ENCODE results near the gene ZNF273.
"Not testable (repeated sequence)": the region's sequence is repeated elsewhere in the genome, so short reads cannot be mapped to it uniquely, and the experiment has no call there.

ZNF273 gene

DNA sequence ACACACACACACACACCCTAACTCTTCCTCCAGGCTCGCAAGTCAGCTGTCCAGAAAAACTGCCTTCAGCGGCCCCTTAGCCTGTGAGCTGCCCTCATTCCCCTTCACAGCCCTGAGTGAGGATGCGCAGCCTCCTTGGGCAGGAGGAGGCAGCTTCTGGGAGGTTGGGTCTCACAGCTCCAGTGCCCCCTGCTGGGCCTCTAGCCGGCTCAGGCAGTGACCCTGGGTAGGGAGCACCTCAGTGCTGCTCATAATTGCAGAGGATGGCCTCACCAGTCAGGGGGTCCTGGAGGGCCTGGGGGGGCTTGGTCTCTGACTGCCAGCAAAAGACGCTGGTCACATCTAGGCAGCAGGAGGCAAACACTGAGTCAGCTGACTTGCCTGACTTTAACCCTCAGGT is 43.7 kb downstream of the ZNF273 start:
- TF ChIP-seq ZFX (IDR thresholded peaks at IDR 0.05; ENCODE audit: borderline replicate concordance) = no peak
- TF ChIP-seq, protein P1, sequence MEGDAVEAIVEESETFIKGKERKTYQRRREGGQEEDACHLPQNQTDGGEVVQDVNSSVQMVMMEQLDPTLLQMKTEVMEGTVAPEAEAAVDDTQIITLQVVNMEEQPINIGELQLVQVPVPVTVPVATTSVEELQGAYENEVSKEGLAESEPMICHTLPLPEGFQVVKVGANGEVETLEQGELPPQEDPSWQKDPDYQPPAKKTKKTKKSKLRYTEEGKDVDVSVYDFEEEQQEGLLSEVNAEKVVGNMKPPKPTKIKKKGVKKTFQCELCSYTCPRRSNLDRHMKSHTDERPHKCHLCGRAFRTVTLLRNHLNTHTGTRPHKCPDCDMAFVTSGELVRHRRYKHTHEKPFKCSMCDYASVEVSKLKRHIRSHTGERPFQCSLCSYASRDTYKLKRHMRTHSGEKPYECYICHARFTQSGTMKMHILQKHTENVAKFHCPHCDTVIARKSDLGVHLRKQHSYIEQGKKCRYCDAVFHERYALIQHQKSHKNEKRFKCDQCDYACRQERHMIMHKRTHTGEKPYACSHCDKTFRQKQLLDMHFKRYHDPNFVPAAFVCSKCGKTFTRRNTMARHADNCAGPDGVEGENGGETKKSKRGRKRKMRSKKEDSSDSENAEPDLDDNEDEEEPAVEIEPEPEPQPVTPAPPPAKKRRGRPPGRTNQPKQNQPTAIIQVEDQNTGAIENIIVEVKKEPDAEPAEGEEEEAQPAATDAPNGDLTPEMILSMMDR (IDR thresholded peaks at IDR 0.05) = peak; percentile 72
- H3K27ac ChIP-seq = no peak overlapping the region

GRCh38 chr7:64947252-64948000 is 44.4 kb downstream of the ZNF273 start:
- TF ChIP-seq, protein P1 (IDR thresholded peaks at IDR 0.05) = no peak
- TF ChIP-seq ZFX (IDR thresholded peaks at IDR 0.05; ENCODE audit: borderline replicate concordance) = no peak
- no peak overlapping the region for H3K27ac ChIP-seq

- not testable (repeated sequence) for H3K27ac ChIP-seq
These were observed 45.7 kb downstream of the ZNF273 start for GRCh38 chr7:64948774-64949173.

DNA sequence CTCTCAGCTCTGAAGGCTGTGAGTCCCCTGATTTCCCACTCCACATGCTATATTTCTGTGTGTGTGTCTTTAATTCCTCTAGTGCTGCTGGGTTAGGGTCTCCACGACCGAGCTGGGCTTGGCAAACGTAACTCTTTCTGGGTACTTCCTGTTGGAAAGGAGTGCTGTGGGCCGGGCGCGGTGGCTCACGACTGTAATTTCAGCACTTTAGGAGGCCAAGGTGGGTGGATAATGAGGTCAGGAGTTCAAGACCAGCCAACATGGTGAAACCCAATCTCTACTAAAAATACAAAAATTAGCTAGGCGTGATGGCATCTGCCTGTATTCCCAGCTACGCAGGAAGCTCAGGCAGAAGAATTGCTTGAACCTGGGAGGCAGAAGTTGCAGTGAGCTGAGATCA is 47.6 kb downstream of the ZNF273 start:
- not testable (repeated sequence) for H3K27ac ChIP-seq

DNA sequence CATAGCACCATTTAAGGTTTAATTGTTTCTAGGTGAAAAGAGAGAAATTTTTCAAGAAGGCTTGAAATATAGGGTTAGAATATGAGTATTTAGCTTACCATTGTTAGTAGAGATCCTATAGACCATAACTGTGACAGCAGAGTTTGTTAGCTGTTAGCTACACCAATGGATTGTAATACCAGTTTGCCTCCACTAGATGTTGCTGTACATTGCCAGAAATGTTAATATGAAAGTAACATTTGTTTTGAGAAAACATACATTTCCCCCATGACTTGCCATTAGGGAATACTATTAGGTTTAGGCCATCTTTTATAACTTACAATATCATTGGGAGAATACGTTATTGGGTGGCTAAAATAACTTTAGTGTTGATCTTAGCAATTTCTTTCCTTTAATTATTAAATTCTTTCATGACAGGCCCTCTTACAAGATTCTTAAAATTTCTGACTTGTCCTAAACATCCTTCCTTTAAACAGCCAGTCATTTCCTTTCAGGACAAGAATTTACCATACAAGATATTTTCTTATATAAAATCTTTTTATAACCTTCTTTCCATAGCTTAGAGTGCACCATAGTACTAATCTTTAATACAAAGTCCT is 48.3 kb downstream of the ZNF273 start:
- H3K27ac ChIP-seq = no peak overlapping the region
- TF ChIP-seq ZFX (IDR thresholded peaks at IDR 0.05; ENCODE audit: borderline replicate concordance) = no peak
- TF ChIP-seq, protein P1 (IDR thresholded peaks at IDR 0.05) = peak; percentile 92

DNA sequence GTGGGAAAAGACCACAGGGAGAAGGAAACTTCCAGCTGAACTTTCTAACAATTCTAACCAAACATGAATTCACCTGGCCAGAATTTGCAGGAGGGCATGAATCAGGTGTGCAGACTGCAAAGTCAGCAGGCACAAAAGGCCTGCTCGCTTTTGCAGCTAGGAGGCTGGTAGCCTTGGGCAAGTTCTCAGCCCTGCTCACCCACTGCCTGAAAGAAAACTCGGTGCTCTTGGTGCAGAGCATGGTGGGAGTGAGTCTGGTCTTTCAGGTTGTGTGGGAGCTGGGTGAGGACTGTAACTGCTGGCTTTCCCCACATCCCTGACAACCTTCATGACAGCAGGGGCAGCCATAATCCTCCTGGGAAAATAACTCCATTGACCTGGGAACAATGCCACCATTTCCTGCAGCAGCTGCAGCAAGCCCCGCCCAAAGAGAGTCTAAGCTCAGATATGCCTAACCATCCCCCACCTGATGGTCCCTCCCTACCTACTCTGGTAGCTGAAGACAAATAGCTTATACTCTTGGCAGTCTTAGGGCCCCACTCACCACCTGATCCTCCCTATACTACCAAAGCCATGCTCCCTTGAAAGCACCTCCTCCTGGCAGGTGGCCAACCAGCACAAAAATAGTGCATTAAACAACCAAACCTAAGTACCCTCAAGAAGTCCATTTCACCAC is 56.1 kb downstream of the ZNF273 start:
- TF ChIP-seq ZFX (IDR thresholded peaks at IDR 0.05; ENCODE audit: borderline replicate concordance) = no peak
- TF ChIP-seq, protein P1 (IDR thresholded peaks at IDR 0.05) = no peak

DNA sequence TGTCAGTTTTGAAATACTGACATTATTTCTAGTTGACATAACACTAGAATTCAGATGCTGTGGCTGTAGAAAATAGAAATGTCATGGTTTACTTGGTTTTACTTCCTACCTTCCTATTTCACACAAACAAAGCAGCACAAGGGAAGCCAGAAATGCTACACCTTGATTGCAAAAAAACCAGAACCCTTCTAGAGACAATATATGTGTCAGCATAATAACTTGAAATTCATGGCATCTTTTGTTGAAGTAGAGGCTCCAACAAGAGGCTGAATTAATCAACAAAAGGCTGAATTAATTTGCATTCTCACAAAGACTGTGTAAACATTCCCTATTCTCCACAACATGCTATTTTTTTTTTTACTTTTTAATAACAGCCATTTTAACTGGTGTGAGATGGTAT is 62.5 kb downstream of the ZNF273 start:
- no peak overlapping the region for H3K27ac ChIP-seq
- TF ChIP-seq ZFX (IDR thresholded peaks at IDR 0.05; ENCODE audit: borderline replicate concordance) = no peak
- TF ChIP-seq, protein P1 (IDR thresholded peaks at IDR 0.05) = no peak

More for the DNA sequence above, 56.1 kb downstream of the ZNF273 start:
- H3K27ac ChIP-seq = no peak overlapping the region

GRCh38 chr7:64978497-64979203 is 75.6 kb downstream of the ZNF273 start:
- TF ChIP-seq, protein P1 (IDR thresholded peaks at IDR 0.05) = no peak
- no peak for TF ChIP-seq ZFX (IDR thresholded peaks at IDR 0.05; ENCODE audit: borderline replicate concordance)

More at GRCh38 chr7:64978497-64979203, 75.6 kb downstream of the ZNF273 start:
- no peak overlapping the region for H3K27ac ChIP-seq

Data from 22Rv1 (cell line).